Kidney epithelial cell (primary cell): ENCODE measurements around the gene AOAH. TPM values are rescaled to one million over a fixed set of nuclear protein-coding genes. Genes with fewer than 3 reads are reported as not detected.

Source experiments
- DNase-seq: peaks from one replicate; pipeline ENCODE4 v3.0.0-alpha.2; 2010; ENCODE audit warnings: low read depth
- H3K27me3 ChIP-seq: 2 replicates; pipeline ENCODE4 v1.6.0; 2011; ENCODE audit warnings: low read length; ENCODE audit not compliant: control insufficient read depth, insufficient read depth
- H3K36me3 ChIP-seq: 2 replicates; pipeline ENCODE4 v1.5.1; 2011; ENCODE audit warnings: low read length; ENCODE audit not compliant: control insufficient read depth, insufficient read depth
- H3K4me3 ChIP-seq: 2 replicates; pipeline ENCODE4 v1.5.1; 2011; ENCODE audit warnings: low read depth, mild to moderate bottlenecking, control low read depth, low read length
- total RNA-seq: library from RNA; depleted of rRNA; stranded (reverse); fragments of >200 nt; gene quantifications from 2 replicates; pipeline ENCODE4 v1.2.3, GENCODE V29; 2015
- TF ChIP-seq, protein P1 (sequence below): IDR thresholded peaks from 2 replicates; pipeline ENCODE4 v1.5.1; 2011; ENCODE audit warnings: mild to moderate bottlenecking, moderate library complexity, low read length, control low read depth, inconsistent platforms; ENCODE audit not compliant: insufficient read depth, poor library complexity, severe bottlenecking

The AOAH gene
- total RNA-seq, 1 donor from 2014 or later = 4.4 TPM

DNA sequence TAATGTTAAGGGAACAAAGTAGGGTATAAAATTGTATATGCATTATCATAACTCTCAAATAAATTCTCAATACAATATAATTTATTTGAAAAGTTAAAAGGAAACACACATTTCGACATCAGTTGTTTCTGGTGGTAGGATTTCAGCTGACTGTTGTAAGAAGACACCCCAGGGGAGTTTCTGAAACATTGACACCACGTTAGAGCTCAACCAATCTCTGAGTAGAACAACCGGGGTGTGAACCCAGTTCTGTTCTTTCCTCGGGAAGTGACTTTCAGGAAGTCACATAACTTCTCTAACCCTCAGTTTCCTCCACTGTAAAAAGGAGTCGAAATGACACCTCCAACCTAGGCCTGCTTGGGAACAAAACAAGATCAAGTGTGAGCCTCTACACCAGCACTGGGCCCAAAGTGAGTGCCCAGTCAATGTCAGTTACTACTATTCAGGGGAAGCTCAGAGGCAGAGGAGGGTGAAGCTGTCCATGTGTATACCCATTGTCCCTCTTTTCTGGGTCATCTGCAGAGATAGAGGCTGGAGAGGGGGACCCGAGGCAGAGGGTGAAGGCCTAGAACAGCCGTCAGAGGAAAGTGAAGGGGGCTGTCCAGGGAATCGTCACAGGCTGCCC lies 67.1 kb downstream of the AOAH start:
- Histone ChIP-seq H3K27me3 (no peaks in the 10 kb centered on the region), H3K4me3 (no peak overlapping the region), H3K36me3 (no peaks in the 10 kb centered on the region)
- TF ChIP-seq, protein P1, sequence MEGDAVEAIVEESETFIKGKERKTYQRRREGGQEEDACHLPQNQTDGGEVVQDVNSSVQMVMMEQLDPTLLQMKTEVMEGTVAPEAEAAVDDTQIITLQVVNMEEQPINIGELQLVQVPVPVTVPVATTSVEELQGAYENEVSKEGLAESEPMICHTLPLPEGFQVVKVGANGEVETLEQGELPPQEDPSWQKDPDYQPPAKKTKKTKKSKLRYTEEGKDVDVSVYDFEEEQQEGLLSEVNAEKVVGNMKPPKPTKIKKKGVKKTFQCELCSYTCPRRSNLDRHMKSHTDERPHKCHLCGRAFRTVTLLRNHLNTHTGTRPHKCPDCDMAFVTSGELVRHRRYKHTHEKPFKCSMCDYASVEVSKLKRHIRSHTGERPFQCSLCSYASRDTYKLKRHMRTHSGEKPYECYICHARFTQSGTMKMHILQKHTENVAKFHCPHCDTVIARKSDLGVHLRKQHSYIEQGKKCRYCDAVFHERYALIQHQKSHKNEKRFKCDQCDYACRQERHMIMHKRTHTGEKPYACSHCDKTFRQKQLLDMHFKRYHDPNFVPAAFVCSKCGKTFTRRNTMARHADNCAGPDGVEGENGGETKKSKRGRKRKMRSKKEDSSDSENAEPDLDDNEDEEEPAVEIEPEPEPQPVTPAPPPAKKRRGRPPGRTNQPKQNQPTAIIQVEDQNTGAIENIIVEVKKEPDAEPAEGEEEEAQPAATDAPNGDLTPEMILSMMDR = no peak
- no peak for DNase-seq

DNA sequence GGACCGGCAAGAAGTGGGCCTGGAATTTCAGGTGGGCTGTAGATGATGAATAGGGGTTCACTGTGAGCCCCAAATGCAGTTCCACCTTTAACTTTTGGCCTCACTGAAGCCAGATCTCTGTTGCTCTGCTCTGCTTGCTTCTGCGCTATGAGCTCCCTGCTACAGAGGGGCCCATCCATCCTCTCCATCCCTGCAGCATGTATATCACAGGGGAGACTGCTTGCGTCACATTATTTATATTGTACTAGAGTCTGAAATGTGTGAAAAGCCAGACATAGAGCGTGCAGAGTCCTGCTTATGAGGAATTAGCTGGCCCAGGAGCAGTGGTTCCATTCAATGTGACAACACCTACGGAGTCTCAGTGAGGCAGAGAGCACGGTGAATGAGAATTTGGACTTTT lies 69.9 kb downstream of the AOAH start:
- no peak for DNase-seq
- TF ChIP-seq, protein P1 = no peak
- Histone ChIP-seq H3K36me3 (no peaks in the 10 kb centered on the region), H3K4me3 (no peak overlapping the region), H3K27me3 (no peaks in the 10 kb centered on the region)

DNA sequence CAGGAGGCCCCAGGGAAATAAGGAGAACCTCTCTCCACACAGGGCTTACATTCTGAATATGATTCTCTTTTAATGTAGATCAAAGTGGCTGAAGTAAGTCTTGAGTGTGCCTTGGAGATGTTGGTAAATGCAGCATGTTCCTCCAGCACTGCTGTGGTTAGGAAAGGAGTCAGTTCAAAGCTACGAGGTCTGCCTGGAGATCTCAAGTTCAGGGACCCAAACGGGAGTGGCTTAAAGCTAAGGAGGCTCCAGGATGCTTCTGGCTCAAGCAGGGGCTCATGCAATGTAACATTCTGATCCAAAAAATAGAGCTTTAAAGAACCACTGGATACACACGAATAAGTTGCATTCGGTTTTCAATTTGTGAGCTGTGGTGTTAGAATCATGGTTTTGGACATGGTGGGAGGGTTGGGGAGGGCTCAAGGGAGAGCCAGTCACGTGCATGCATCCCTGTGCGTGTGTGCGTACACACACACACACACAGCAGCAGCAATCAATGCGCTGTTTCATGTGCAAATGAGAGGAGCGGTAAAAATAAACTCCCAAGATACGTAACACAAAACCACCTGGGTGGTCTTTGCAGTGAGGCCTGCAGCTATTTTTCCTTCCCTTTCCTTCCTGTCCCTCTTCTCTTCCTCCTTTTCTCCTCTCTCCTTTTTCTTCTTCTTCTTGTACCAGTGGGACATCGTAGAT lies 70.5 kb downstream of the AOAH start:
- H3K36me3 ChIP-seq = no peaks in the 10 kb centered on the region
- TF ChIP-seq, protein P1 = no peak
- no peak overlapping the region for H3K4me3 ChIP-seq
- no peaks in the 10 kb centered on the region for H3K27me3 ChIP-seq
- DNase-seq = no peak

DNA sequence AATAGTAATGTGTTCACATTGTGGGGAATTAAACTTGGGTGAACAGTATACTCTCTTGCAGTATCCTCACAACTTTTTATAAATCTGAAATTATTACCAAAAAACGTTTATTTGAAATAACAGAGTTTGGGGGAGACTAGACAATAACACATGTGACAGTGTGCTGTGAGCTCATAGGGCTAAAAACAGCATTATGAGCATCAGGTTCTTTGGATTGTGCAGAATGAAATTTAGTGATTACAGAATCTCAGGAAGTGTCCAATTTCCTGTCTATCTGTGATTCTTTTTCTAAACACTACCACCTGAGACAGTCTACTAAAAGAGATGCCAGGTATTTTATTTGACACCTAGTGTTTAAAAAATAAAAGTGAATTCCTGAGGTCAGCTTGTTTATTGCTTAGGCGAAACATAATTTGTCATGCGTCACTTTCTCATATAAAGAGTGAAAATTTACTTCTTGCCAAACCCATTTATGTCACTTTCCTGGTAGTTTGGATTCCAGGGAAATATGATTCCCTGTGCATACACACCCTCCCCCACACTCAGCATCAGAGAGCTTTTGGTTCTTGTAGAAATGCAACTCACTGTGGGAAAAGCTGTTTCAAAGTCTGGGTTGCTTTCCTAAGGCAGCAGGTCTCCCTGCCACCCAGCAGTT lies 71.2 kb downstream of the AOAH start:
- H3K4me3 ChIP-seq = no peak overlapping the region

DNA sequence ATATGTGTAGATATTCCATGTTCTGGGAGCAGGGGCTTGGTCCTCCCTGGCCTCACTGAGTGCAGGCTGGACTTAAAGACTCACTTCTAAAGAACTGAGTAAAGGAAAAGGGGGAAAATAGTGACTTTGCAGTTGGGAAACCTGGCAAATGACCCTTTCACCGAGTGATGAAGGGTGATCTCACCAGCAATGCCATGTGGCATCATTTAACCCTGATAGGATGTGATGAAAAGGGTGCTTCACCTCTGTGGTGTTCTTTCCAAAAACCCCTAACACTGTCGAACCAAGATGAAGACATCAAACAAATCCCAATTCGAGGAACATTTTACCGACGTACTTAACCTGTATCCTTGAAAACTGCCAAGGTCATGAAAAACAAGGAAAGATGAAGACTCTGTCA lies 71.9 kb downstream of the AOAH start:
- DNase-seq = no peak
- H3K36me3 ChIP-seq = no peaks in the 10 kb centered on the region
- no peak overlapping the region for H3K4me3 ChIP-seq
- TF ChIP-seq, protein P1 = no peak
- no peaks in the 10 kb centered on the region for H3K27me3 ChIP-seq

More for the DNA sequence above, 71.2 kb downstream of the AOAH start:
- no peaks in the 10 kb centered on the region for H3K27me3 ChIP-seq
- no peaks in the 10 kb centered on the region for H3K36me3 ChIP-seq
- DNase-seq = no peak
- TF ChIP-seq, protein P1 = no peak
